ENCODE measurements around the gene ZNHIT3. TPM values are rescaled to one million over a fixed set of nuclear protein-coding genes. Genes with fewer than 3 reads are reported as not detected.

The ZNHIT3 gene
- total RNA-seq, 1 experiment from 2014 or later: 35.5 TPM

DNA sequence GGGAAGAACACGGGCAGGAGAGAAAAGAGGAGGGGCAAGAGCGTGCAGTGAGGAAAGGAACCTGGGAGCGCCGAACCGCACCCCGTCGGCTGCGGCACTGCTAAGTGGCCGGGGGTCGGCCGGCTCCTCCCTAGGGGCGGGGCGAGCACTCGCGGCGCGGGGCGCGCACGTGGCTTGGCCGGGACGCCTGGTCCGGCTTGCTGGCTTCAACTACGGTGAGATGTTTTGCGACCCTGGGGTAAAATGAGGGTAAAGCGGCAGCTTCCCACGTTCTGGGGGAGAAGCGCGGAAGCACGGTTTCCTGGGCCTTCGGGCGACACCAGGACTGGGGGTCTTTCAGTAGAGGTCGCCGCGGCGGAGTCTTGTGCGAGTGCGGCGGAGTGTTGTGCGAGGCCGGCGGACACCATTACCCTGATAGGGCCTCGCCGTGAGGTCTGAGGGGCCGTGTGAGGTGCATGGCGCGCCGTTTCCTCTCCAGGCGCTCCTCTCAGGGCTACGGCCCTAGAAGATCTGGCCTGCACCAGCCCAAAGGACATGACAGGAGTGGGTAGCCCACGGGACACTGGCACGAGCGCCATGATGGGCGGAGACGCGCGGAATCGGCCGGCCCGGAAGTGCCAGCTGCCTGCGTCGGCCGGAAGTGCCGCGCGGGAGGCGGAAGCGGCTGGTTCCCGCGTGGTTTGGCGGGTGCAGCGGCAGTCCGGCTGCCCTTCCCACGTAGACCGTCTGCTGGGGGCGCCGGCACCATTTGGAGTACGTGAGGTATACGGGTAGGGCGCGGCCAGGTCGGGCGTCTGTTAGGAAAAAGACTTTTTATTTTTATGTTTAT, 48.6 kb downstream of the ZNHIT3 start, which contains the start of the genes MYO19 and PIGW:
TSS of gene MYO19 (minus strand) at position 29 of the 829 bp plus-strand sequence. CDS start 2,330 bp downstream, outside the sequence.
TSS of gene PIGW (plus strand) at position 148 of the 829 bp plus-strand sequence. CDS start 2,115 bp downstream, outside the sequence.
- Histone ChIP-seq H4K20me1 (ENCODE audit: insufficient read depth) (no peaks in the 10 kb centered on the region), H3K9me3 (ENCODE audit: insufficient read depth, low read depth) (no peaks in the 10 kb centered on the region), H3K27ac (peak within 1 kb of the TSS; percentile 91), H3K4me3 (peak within 1 kb of the TSS; percentile 99), H3K4me2 (peak within 1 kb of the TSS; percentile 94), H3K27me3 (ENCODE audit: insufficient read depth, low read depth) (no peaks in the 10 kb centered on the region), H3K9me2 (ENCODE audit: insufficient read depth) (no peaks in the 10 kb centered on the region), H3K79me2 (ENCODE audit: low read depth) (peaks cover 49% of the 10 kb centered on the region), H3K36me3 (ENCODE audit: low read depth) (peaks cover 5% of the 10 kb centered on the region; the same call in 1 of the 2 replicates), H3K4me1 (replicated peaks; ENCODE audit: insufficient read depth) (peaks cover 15% of the 10 kb centered on the region; the same call in 1 of the 2 replicates), H3F3A (ENCODE audit: insufficient read depth, low read depth) (peaks cover 22% of the 10 kb centered on the region; the same call in 1 of the 2 replicates), H2AFZ (peak within 1 kb of the TSS; percentile 98)
- no TSS peak for BruUV-seq (replicated peaks)
- peak; percentile 82 to 93 for DNase-seq
- ChIA-PET CTCF (no interaction called here), POLR2A (ENCODE audit: unreplicated experiment) (interaction anchor here (0.6 to 1.0 kb wide), 3 partner anchors 10 to 803 kb away, joined by 3 to 5 read pairs (median 3); partner anchors contain the start of genes GGNBP2 and RASL10B)
- TF ChIP-seq EZH2 (IDR thresholded peaks at IDR 0.05; ENCODE audit: low read depth): no peak
- TF ChIP-seq, protein P1, sequence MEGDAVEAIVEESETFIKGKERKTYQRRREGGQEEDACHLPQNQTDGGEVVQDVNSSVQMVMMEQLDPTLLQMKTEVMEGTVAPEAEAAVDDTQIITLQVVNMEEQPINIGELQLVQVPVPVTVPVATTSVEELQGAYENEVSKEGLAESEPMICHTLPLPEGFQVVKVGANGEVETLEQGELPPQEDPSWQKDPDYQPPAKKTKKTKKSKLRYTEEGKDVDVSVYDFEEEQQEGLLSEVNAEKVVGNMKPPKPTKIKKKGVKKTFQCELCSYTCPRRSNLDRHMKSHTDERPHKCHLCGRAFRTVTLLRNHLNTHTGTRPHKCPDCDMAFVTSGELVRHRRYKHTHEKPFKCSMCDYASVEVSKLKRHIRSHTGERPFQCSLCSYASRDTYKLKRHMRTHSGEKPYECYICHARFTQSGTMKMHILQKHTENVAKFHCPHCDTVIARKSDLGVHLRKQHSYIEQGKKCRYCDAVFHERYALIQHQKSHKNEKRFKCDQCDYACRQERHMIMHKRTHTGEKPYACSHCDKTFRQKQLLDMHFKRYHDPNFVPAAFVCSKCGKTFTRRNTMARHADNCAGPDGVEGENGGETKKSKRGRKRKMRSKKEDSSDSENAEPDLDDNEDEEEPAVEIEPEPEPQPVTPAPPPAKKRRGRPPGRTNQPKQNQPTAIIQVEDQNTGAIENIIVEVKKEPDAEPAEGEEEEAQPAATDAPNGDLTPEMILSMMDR (conservative IDR thresholded peaks at IDR 0.05): no peak
- intact Hi-C loops (cut with micrococcal nuclease; ENCODE audit: unreplicated experiment): loop anchor here (1.0 to 2.0 kb wide), 2 partner anchors 9 to 48 kb away; partner anchors contain the start of genes GGNBP2 and ZNHIT3

DNA sequence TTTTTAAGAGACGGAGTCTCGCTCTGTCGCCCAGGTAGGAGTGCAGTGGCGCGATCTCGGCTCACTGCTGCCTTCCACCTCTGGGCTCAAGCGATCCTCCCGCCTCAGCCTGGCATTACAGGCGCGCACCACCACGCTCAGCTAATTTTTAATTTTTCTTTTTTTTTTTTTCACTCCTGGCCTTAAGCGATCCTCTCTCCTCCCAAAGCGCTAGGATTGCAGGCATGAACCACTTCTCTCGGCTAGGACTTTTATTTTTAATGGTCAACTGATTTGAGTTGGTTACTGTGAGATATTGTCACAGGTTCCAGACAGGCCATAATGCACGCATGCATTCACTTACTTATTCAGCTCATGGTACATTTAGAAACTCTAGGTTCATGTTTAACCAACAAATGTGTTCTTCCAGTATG, 49.2 kb downstream of the ZNHIT3 start:
- Histone ChIP-seq H2AFZ (peak overlapping the region; percentile 98), H3K27ac (peak overlapping the region; percentile 91), H3K36me3 (ENCODE audit: low read depth) (peaks cover 5% of the 10 kb centered on the region; the same call in 1 of the 2 replicates), H3F3A (ENCODE audit: insufficient read depth, low read depth) (peaks cover 22% of the 10 kb centered on the region; the same call in 1 of the 2 replicates), H3K79me2 (ENCODE audit: low read depth) (peaks cover 49% of the 10 kb centered on the region), H3K4me1 (replicated peaks; ENCODE audit: insufficient read depth) (peaks cover 15% of the 10 kb centered on the region; the same call in 1 of the 2 replicates), H3K9me2 (ENCODE audit: insufficient read depth) (no peaks in the 10 kb centered on the region), H3K4me2 (peak overlapping the region; percentile 94), H3K4me3 (peak overlapping the region; percentile 99), H4K20me1 (ENCODE audit: insufficient read depth) (no peaks in the 10 kb centered on the region), H3K9me3 (ENCODE audit: insufficient read depth, low read depth) (no peaks in the 10 kb centered on the region), H3K27me3 (ENCODE audit: insufficient read depth, low read depth) (no peaks in the 10 kb centered on the region)
- TSS peak; percentile 52 for BruUV-seq (replicated peaks)
- TF ChIP-seq EZH2 (IDR thresholded peaks at IDR 0.05; ENCODE audit: low read depth): no peak
- TF ChIP-seq, protein P1 (conservative IDR thresholded peaks at IDR 0.05): no peak
- intact Hi-C loops (cut with micrococcal nuclease; ENCODE audit: unreplicated experiment): loop anchor here (1.0 to 2.0 kb wide), 2 partner anchors 9 to 49 kb away; partner anchors contain the start of genes GGNBP2 and ZNHIT3
- no peak for DNase-seq
- CTCF ChIA-PET: no interaction called here
- POLR2A ChIA-PET (ENCODE audit: unreplicated experiment): interaction anchor here (0.6 to 1.0 kb wide), 3 partner anchors 9 to 804 kb away, joined by 3 to 5 read pairs (median 3); partner anchors contain the start of genes GGNBP2 and RASL10B

DNA sequence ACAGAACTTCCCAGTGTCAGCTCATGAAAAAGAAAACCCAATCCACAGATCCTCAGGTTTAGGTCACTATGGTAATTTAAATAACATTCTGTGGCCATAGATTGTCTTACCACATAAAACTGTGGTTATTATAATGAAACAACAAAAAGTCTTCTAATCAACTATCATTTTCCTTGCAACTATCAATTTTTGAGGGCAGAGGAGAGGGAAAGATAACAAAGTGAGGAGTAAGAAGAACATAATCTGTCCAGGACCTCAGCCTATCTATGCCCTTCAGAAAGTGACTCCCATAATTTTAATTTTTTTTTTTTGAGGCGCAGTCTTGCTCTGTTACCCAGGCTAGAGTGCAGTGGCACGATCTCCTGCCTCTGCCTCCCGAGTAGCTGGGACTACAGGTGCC, 54.2 kb downstream of the ZNHIT3 start:
- CTCF ChIA-PET: no interaction called here
- peaks cover 17% of the 10 kb centered on the region for H3K4me1 ChIP-seq (replicated peaks; ENCODE audit: insufficient read depth)
- no peak for TF ChIP-seq EZH2 (IDR thresholded peaks at IDR 0.05; ENCODE audit: low read depth)
- TF ChIP-seq, protein P1 (conservative IDR thresholded peaks at IDR 0.05): no peak
- H3F3A ChIP-seq (ENCODE audit: insufficient read depth, low read depth): peaks cover 37% of the 10 kb centered on the region
- no peaks in the 10 kb centered on the region for H3K27me3 ChIP-seq (ENCODE audit: insufficient read depth, low read depth)
- intact Hi-C loops (cut with micrococcal nuclease; ENCODE audit: unreplicated experiment): no loop called here
- no peak overlapping the region for H3K27ac ChIP-seq
- BruUV-seq (replicated peaks): no TSS peak
- no peak overlapping the region for H3K4me2 ChIP-seq
- H2AFZ ChIP-seq: no peak overlapping the region
- no peaks in the 10 kb centered on the region for H3K9me3 ChIP-seq (ENCODE audit: insufficient read depth, low read depth)
- peaks cover 53% of the 10 kb centered on the region for H3K79me2 ChIP-seq (ENCODE audit: low read depth)
- H4K20me1 ChIP-seq (ENCODE audit: insufficient read depth): no peaks in the 10 kb centered on the region
- no peak for DNase-seq
- no peaks in the 10 kb centered on the region for H3K9me2 ChIP-seq (ENCODE audit: insufficient read depth)
- peaks cover 5% of the 10 kb centered on the region; the same call in 1 of the 2 replicates for H3K36me3 ChIP-seq (ENCODE audit: low read depth)
- H3K4me3 ChIP-seq: no peak overlapping the region
- POLR2A ChIA-PET (ENCODE audit: unreplicated experiment): no interaction called here

Measured in PC-9 (cell line).